Ascending aorta (tissue), 2 donors: ENCODE measurements around the gene LIMS2. TPM values are rescaled to one million over a fixed set of nuclear protein-coding genes. Genes with fewer than 3 reads are reported as not detected.

Source experiments
- DNase-seq, 2 donors: peaks; one replicate each; pipeline ENCODE4 v3.0.0-alpha.2; 2019; ENCODE audit warnings: low spot score in 2 of 2
- H3K27ac ChIP-seq, 2 donors: fragments of 200-600 bp; sonication (generic); one replicate each; pipeline ENCODE4 v1.5.1; 2016 to 2017; ENCODE audit warnings: mild to moderate bottlenecking in 1 of 2
- H3K27me3 ChIP-seq: fragments of 200-600 bp; sonication (generic); one replicate; pipeline ENCODE4 v1.5.1; 2017
- H3K36me3 ChIP-seq, 2 donors: fragments of 200-600 bp; sonication (generic); one replicate each; pipeline ENCODE4 v1.5.1; 2016
- H3K4me1 ChIP-seq, 2 donors: fragments of 200-600 bp; sonication (generic); one replicate each; pipeline ENCODE4 v1.5.1; 2016 to 2017; ENCODE audit warnings: mild to moderate bottlenecking in 1 of 2
- H3K4me3 ChIP-seq, 2 donors: fragments of 200-600 bp; sonication (generic); one replicate each; pipeline ENCODE4 v1.5.1; 2016 to 2017; ENCODE audit warnings: mild to moderate bottlenecking in 1 of 2
- H3K9me3 ChIP-seq, 2 donors: fragments of 200-600 bp; sonication (generic); one replicate each; pipeline ENCODE4 v1.5.1; 2016
- intact Hi-C: fragments of 100-400 bp; cut with DNase I; formaldehyde crosslinking; loops from one replicate; pipeline ENCODE4 v1.15.1; 2023
- total RNA-seq: library from RNA; depleted of rRNA; stranded (reverse); fragments of >200 nt; gene quantifications from one replicate; pipeline ENCODE4 v1.1.0, GENCODE V29; 2016
- TF ChIP-seq, protein P1 (sequence below), 3 experiments: fragments of 200-600 bp in 2 of 3; fragments of 450-650 bp in 1 of 3; sonication (generic) in 2 of 3; IDR thresholded peaks; one replicate each; pipeline ENCODE4 v1.5.1; 2016 to 2019; ENCODE audit warnings: antibody characterized with exemption in 3 of 3, mild to moderate bottlenecking in 1 of 3, moderate library complexity in 1 of 3

LIMS2 gene
- total RNA-seq, 1 donor from 2014 or later, result 169 TPM

DNA sequence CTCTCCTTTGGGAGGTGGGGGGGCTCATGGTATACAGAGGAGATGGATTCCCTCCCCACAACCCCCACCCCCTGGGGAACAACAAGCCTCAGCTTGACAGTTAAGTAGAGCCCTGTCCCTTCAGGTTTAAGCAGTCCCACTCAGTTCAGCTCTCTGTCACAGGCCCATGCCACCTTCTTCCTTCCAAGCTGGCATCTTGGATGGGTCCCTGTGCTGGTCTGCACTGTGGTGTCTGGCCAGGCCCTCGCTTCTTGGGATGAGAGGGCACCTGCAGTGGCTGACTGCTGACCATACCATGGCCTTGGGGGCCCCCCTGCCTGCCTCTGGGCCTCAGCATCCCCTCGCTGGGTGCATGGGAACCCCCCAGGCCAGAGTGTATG lies 49.8 kb downstream of the LIMS2 start:
- Histone ChIP-seq H3K9me3 (no peaks in the 10 kb centered on the region), H3K4me1 (no peaks in the 10 kb centered on the region), H3K27ac (no peak overlapping the region), H3K27me3 (no peaks in the 10 kb centered on the region), H3K36me3 (no peaks in the 10 kb centered on the region), H3K4me3 (no peak overlapping the region)
- DNase-seq, result peak in 1 of 2 donors; percentile 56
- intact Hi-C loops, result no loop called here
- TF ChIP-seq, protein P1, sequence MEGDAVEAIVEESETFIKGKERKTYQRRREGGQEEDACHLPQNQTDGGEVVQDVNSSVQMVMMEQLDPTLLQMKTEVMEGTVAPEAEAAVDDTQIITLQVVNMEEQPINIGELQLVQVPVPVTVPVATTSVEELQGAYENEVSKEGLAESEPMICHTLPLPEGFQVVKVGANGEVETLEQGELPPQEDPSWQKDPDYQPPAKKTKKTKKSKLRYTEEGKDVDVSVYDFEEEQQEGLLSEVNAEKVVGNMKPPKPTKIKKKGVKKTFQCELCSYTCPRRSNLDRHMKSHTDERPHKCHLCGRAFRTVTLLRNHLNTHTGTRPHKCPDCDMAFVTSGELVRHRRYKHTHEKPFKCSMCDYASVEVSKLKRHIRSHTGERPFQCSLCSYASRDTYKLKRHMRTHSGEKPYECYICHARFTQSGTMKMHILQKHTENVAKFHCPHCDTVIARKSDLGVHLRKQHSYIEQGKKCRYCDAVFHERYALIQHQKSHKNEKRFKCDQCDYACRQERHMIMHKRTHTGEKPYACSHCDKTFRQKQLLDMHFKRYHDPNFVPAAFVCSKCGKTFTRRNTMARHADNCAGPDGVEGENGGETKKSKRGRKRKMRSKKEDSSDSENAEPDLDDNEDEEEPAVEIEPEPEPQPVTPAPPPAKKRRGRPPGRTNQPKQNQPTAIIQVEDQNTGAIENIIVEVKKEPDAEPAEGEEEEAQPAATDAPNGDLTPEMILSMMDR (IDR thresholded peaks at IDR 0.05), result no peak

DNA sequence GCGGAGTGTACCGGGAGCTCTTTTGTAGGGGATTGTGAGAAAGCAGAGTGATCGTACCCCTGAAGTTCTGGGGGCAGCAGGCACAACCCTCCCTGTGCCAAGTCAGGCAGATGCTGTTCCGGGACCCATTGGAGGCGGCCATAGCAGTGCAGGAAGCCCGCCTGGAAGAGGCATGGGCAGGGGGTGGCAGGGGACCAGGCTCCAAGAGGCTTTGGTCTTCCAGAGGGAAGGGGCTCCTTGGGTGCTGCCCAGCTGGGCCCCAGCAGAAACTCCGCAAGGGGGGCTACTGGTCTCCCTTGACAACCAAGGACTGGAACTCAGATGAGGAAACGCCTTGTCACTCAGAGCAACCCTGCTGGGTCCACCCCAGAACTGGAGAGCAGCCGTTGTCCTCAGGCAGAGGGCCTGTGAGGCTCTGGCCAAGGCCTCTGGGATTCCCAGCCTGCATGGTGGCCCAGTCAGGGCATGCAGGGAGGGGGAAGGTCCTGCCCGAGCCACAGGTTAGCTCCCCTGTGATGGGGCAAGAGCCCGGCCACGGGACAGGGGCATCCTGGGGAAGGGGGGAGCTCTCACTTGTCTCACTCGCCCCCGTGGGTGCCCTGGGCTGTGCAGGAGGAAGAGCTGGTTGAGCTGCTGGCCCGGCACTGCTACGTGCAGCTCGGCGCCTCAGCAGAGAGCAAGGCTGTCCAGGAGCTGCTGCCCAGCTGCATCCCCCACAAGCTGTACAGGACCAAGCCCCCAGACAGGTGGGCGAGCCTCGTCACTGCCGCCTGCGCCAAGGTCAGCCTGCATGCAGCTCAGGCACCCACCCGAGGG lies 50.4 kb downstream of the LIMS2 start:
- Histone ChIP-seq H3K27me3 (no peaks in the 10 kb centered on the region), H3K4me3 (no peak overlapping the region), H3K9me3 (no peaks in the 10 kb centered on the region), H3K4me1 (no peaks in the 10 kb centered on the region), H3K27ac (no peak overlapping the region), H3K36me3 (no peaks in the 10 kb centered on the region)
- intact Hi-C loops, result no loop called here
- TF ChIP-seq, protein P1 (IDR thresholded peaks at IDR 0.05), result no peak
- DNase-seq, result peak in 1 of 2 donors; percentile 53

DNA sequence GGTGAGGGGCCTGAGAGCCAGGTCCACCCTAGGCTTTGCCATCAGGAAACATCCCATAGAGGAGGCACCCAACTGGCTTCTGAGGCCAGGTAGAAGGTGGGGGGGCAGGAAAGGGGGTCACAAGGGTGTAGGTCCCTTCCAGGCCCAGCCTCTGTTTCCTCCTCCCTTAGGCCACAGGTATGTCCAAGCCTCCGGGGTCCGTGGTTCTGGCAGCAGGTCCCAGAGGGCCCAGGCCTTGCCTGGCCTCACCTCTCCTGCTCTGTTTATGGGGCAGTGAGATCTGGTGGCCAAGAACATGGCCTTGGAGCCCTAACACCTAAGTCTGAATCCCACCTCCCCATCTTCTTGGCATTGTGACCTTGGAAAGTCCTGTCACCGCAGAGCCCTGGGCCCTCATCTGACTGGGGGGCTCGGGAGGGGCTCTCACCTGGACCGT lies 51.0 kb downstream of the LIMS2 start:
- no peaks in the 10 kb centered on the region for H3K36me3 ChIP-seq
- H3K27me3 ChIP-seq, result no peaks in the 10 kb centered on the region
- no peaks in the 10 kb centered on the region for H3K4me1 ChIP-seq
- intact Hi-C loops, result no loop called here
- TF ChIP-seq, protein P1 (IDR thresholded peaks at IDR 0.05), result no peak
- H3K4me3 ChIP-seq, result no peak overlapping the region
- H3K9me3 ChIP-seq, result no peaks in the 10 kb centered on the region
- peak in 1 of 2 donors; percentile 60 for DNase-seq
- no peak overlapping the region for H3K27ac ChIP-seq

DNA sequence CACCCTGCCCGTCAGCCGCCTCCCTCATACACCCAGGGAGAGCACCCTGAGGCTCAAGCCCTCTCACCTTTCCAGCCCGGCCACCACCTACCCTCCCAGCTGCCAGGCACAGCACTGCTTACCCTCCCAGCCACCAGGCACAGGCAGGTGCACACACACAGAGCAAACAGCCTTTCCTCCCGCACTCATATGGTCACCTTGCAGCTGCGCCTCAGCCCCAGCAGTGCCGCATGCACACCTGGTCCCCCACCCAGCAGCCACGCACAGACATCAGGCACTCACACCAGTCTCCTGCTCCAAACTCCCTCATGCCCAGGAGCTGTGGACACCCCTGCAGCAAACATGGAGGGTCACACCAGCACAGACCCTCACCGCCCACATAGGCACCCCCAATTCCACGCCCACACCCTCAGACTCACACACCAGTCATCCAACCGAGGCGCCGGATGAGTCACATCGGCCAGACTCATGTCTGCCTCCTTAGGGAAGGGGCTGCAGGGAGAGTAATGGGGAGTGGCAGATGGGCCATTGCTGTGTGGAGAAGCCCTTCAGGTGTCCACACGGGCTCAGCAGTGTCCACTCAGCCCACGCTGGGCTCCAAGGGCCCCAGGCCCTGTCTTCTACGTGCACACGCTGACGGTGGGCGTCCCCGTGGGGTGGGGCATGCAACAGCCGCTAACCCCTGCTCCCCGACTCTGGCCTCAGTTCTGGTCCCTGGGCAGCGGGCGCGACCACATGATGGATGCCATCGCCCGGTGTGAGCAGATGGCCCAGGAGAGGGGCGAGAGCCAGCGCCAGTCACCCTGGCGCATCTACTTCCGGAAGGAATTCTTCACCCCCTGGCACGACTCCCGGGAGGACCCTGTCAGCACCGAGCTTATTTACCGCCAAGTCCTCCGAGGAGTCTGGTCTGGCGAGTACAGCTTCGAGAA lies 51.7 kb downstream of the LIMS2 start:
- TF ChIP-seq, protein P1 (IDR thresholded peaks at IDR 0.05), result no peak
- H3K4me3 ChIP-seq, result no peak overlapping the region
- H3K36me3 ChIP-seq, result no peaks in the 10 kb centered on the region
- H3K9me3 ChIP-seq, result no peaks in the 10 kb centered on the region
- no peak overlapping the region for H3K27ac ChIP-seq
- intact Hi-C loops, result no loop called here
- no peaks in the 10 kb centered on the region for H3K4me1 ChIP-seq
- DNase-seq, result peak in 1 of 2 donors; percentile 59
- no peaks in the 10 kb centered on the region for H3K27me3 ChIP-seq

DNA sequence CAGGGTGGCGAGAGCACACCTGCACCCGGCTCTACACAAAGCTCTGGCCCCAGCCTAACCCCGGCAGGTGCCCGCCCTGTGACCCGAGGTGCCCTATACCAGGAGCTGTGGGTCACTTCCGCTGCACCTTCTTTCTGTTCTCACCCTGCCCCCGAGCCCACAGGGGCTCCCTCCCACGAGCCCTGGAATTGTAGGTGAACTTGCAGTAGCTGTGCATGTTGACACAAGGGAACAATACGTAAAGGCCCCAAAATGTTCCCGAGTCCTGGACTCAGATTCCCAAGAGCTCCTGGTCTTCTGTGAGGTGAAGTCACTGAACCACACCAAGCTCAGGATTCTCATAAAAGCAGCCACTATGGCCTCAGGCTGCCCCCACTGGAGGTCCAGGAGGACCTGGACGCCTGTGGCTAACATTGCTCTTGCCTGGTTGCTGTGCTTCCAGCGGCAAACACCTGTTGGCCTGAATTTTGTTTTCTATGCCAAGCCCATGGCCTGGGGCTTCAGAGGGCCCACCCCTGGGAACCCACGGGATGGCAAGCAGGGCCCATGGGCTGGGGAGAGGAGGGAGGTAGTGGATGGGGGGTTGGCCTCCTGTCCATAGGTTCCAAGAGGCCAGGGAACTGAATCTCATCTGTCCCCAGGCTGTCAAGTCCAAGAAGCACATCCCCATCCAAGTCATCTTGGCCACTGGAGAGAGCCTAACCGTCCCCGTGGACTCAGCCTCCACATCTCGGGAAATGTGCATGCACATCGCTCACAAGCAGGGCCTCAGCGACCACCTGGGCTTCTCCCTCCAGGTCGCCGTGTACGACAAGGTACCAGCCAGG lies 52.6 kb downstream of the LIMS2 start:
- intact Hi-C loops, result no loop called here
- Histone ChIP-seq H3K27me3 (no peaks in the 10 kb centered on the region), H3K9me3 (no peaks in the 10 kb centered on the region), H3K27ac (no peak overlapping the region), H3K4me3 (no peak overlapping the region), H3K4me1 (no peaks in the 10 kb centered on the region), H3K36me3 (no peaks in the 10 kb centered on the region)
- DNase-seq, result peak in 1 of 2 donors; percentile 59
- TF ChIP-seq, protein P1 (IDR thresholded peaks at IDR 0.05), result no peak
